Measurements from ENCODE around the gene ZFP90. TPM values are rescaled to one million over a fixed set of nuclear protein-coding genes. Genes with fewer than 3 reads are reported as not detected.

ZFP90 gene
- total RNA-seq, 1 experiment from 2014 or later: 21.8 TPM

DNA sequence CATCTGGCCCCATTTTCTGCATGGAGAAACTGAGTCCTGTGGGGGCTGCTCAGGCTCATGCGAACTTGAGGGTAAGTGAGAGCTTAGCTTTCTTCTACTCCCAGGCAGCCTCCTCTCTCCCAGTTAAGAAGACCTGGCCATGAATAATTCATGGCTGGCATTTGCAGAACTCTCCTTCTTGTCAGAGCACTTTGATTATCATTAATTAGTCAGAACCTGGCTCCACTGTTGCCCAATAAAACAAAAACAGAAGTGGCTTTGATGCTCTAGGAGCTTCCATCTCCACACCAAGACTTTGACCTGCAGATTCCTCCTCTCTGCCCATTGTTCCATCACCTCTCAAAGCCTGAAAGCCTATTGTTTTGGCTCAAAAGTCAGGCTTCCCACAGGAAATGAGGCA, 60.5 kb downstream of the ZFP90 start:
- no peak overlapping the region for H3K4me2 ChIP-seq (ENCODE audit: low read length)
- no TSS peak for BruUV-seq (replicated peaks)
- H3K9ac ChIP-seq (ENCODE audit: low read length): no peak overlapping the region
- ChIA-PET RAD21 (ENCODE audit: low non-redundant PET in 1 of 2, low total read pairs in 2 of 2, uncharacterized antibody in 2 of 2, unreplicated experiment in 2 of 2) (no interaction called here), POLR2A (interaction anchor here (0.7 kb wide), 1 partner anchor 156 kb away, joined by 3 read pairs; no protein-coding TSS in a partner anchor), CTCF (interaction anchor here (0.7 to 2.2 kb wide), 2 partner anchors 9 to 706 kb away, joined by 3 to 12 read pairs; no protein-coding TSS in a partner anchor)
- no peaks in the 10 kb centered on the region for H3K36me3 ChIP-seq (ENCODE audit: control insufficient read depth in 1 of 2, insufficient read depth in 2 of 2, low read length in 2 of 2)
- no peaks in the 10 kb centered on the region; a peak in 1 of 4 replicates for H3K4me1 ChIP-seq (ENCODE audit: control insufficient read depth in 1 of 2, insufficient read depth in 2 of 2, low read length in 2 of 2)
- ATAC-seq: no peak
- no peaks in the 10 kb centered on the region for H3K79me2 ChIP-seq (ENCODE audit: insufficient read depth, low read length)
- no peak overlapping the region for H3K27ac ChIP-seq (ENCODE audit: low read depth, low read length)
- H3K9me3 ChIP-seq (ENCODE audit: control insufficient read depth in 1 of 2, insufficient read depth in 1 of 2, low read depth in 1 of 2, low read length in 2 of 2): no peaks in the 10 kb centered on the region
- TF ChIP-seq, protein P1, sequence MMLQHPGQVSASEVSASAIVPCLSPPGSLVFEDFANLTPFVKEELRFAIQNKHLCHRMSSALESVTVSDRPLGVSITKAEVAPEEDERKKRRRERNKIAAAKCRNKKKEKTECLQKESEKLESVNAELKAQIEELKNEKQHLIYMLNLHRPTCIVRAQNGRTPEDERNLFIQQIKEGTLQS (IDR thresholded peaks at IDR 0.05): no peak
- TF ChIP-seq, protein P2, sequence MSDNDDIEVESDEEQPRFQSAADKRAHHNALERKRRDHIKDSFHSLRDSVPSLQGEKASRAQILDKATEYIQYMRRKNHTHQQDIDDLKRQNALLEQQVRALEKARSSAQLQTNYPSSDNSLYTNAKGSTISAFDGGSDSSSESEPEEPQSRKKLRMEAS (IDR thresholded peaks at IDR 0.05): no peak
- TF ChIP-seq POLR2A (IDR thresholded peaks at IDR 0.05; ENCODE audit: borderline replicate concordance, extremely low read depth, insufficient read depth, insufficient read length) (no peak), CEBPB (IDR thresholded peaks at IDR 0.05; ENCODE audit: low read depth) (no peak), RAD21 (IDR thresholded peaks at IDR 0.05; ENCODE audit: low read depth) (no peak), SP1 (IDR thresholded peaks at IDR 0.05; ENCODE audit: low read depth) (no peak), EGR1 (IDR thresholded peaks at IDR 0.05; ENCODE audit: low read depth) (no peak), ZFX (IDR thresholded peaks at IDR 0.05) (no peak), POLR2AphosphoS5 (IDR thresholded peaks at IDR 0.05; ENCODE audit: low read depth, low read length) (no peak), SRF (IDR thresholded peaks at IDR 0.05; ENCODE audit: low read depth) (no peak), ELF1 (IDR thresholded peaks at IDR 0.05; ENCODE audit: borderline replicate concordance, low read depth) (no peak), FOSL1 (IDR thresholded peaks at IDR 0.05; ENCODE audit: low read depth) (no peak)
- TF ChIP-seq, protein P3, sequence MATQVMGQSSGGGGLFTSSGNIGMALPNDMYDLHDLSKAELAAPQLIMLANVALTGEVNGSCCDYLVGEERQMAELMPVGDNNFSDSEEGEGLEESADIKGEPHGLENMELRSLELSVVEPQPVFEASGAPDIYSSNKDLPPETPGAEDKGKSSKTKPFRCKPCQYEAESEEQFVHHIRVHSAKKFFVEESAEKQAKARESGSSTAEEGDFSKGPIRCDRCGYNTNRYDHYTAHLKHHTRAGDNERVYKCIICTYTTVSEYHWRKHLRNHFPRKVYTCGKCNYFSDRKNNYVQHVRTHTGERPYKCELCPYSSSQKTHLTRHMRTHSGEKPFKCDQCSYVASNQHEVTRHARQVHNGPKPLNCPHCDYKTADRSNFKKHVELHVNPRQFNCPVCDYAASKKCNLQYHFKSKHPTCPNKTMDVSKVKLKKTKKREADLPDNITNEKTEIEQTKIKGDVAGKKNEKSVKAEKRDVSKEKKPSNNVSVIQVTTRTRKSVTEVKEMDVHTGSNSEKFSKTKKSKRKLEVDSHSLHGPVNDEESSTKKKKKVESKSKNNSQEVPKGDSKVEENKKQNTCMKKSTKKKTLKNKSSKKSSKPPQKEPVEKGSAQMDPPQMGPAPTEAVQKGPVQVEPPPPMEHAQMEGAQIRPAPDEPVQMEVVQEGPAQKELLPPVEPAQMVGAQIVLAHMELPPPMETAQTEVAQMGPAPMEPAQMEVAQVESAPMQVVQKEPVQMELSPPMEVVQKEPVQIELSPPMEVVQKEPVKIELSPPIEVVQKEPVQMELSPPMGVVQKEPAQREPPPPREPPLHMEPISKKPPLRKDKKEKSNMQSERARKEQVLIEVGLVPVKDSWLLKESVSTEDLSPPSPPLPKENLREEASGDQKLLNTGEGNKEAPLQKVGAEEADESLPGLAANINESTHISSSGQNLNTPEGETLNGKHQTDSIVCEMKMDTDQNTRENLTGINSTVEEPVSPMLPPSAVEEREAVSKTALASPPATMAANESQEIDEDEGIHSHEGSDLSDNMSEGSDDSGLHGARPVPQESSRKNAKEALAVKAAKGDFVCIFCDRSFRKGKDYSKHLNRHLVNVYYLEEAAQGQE (IDR thresholded peaks at IDR 0.05; ENCODE audit: low read depth): no peak
- H4K20me1 ChIP-seq (ENCODE audit: insufficient read depth): no peaks in the 10 kb centered on the region
- H2AFZ ChIP-seq (ENCODE audit: low read depth, low read length, poor library complexity, severe bottlenecking): no peak overlapping the region
- H3K9me2 ChIP-seq (ENCODE audit: insufficient read depth): no peaks in the 10 kb centered on the region
- DNase-seq (ENCODE audit: low read depth, low spot score): no peak
- intact Hi-C loops (cut with micrococcal nuclease): loop anchor here (10.0 kb wide), 1 partner anchor 305 kb away; no protein-coding TSS in a partner anchor
- H3K27me3 ChIP-seq (ENCODE audit: insufficient read depth, low read length): no peaks in the 10 kb centered on the region
- no peak overlapping the region for H3K4me3 ChIP-seq (replicated peaks in 1 of 2; ENCODE audit: low read depth in 1 of 2, low read length in 2 of 2)
